Parathyroid adenoma (tissue), 2 donors: ENCODE measurements around the gene PPM1L.

ENCODE experiments used
- H2AFZ ChIP-seq: fragments of 300-600 bp; sonication (generic); one replicate; pipeline ENCODE4 v1.7.0; 2017; ENCODE audit warnings: antibody characterized with exemption, mild to moderate bottlenecking
- H3K27ac ChIP-seq: fragments of 300-600 bp; sonication (generic); one replicate; pipeline ENCODE4 v1.7.0; 2017
- H3K27me3 ChIP-seq: fragments of 300-600 bp; sonication (generic); one replicate; pipeline ENCODE4 v1.7.0; 2017; ENCODE audit warnings: low read length; ENCODE audit not compliant: control insufficient read depth, insufficient read depth
- H3K36me3 ChIP-seq: fragments of 300-600 bp; sonication (generic); one replicate; pipeline ENCODE4 v1.7.0; 2017; ENCODE audit warnings: low read length; ENCODE audit not compliant: control insufficient read depth, insufficient read depth
- H3K4me1 ChIP-seq: fragments of 300-600 bp; sonication (generic); one replicate; pipeline ENCODE4 v1.7.0; 2017; ENCODE audit warnings: control low read depth
- H3K4me2 ChIP-seq: fragments of 300-600 bp; sonication (generic); one replicate; pipeline ENCODE4 v1.7.0; 2017; ENCODE audit warnings: low read length
- H3K4me3 ChIP-seq: fragments of 300-600 bp; sonication (generic); one replicate; pipeline ENCODE4 v1.7.0; 2017; ENCODE audit warnings: low read depth, low read length
- H3K79me2 ChIP-seq: fragments of 300-600 bp; sonication (generic); one replicate; pipeline ENCODE4 v1.7.0; 2017; ENCODE audit warnings: control low read depth
- H3K9ac ChIP-seq: fragments of 300-600 bp; sonication (generic); one replicate; pipeline ENCODE4 v1.7.0; 2017; ENCODE audit warnings: mild to moderate bottlenecking
- H3K9me3 ChIP-seq: fragments of 300-600 bp; sonication (generic); one replicate; pipeline ENCODE4 v1.7.0; 2017; ENCODE audit warnings: low read length; ENCODE audit not compliant: control insufficient read depth
- TF ChIP-seq, protein P1 (sequence below): fragments of 300-600 bp; sonication (generic); IDR thresholded peaks from one replicate; pipeline ENCODE4 v1.7.0; 2017; ENCODE audit warnings: antibody characterized with exemption, mild to moderate bottlenecking
- donor health status: primary hyperparathyroidism.

The PPM1L gene

DNA sequence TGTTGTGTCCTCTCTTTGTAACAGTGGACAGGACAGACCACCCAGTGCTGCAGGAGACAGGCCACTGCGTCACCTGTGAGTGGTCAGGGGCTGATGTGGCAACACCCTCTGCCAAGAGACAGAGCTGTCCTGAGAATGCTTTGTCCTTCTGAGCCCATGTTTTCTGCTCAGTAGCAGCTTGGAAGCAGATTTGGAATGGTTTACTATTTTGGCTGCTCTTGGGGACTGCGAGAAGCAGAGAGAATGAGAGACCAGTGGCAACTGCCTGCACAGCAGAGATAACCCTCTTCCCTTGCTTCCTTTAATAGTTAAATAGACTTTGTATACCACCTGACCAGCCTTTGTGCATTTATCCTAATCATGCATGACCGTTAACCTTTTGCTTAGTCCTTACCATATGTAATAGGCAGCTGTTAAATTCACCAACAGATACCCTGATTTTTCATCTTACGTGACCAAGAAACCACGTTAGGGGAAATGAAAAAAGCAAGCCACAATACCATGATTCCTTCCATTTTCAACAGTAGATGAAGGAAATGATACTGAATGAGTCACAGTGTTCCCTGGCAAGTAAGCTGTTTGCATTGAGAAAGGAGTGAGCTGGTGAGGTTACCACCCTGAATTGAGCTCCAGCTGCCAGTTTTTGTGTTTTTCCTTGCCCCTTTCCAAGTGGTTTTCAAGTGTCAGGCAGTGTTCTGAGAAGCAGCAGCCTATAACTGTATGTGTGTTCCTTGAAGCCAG lies 313.6 kb downstream of the PPM1L start:
- H3K79me2 ChIP-seq, result no peaks in the 10 kb centered on the region
- no peaks in the 10 kb centered on the region for H3K9me3 ChIP-seq
- H3K27ac ChIP-seq, result no peak overlapping the region
- H3K4me2 ChIP-seq, result no peak overlapping the region
- no peak overlapping the region for H3K4me3 ChIP-seq
- no peak overlapping the region for H3K9ac ChIP-seq
- no peaks in the 10 kb centered on the region for H3K4me1 ChIP-seq
- H3K27me3 ChIP-seq, result no peaks in the 10 kb centered on the region
- no peak overlapping the region for H2AFZ ChIP-seq
- no peaks in the 10 kb centered on the region for H3K36me3 ChIP-seq
- TF ChIP-seq, protein P1, sequence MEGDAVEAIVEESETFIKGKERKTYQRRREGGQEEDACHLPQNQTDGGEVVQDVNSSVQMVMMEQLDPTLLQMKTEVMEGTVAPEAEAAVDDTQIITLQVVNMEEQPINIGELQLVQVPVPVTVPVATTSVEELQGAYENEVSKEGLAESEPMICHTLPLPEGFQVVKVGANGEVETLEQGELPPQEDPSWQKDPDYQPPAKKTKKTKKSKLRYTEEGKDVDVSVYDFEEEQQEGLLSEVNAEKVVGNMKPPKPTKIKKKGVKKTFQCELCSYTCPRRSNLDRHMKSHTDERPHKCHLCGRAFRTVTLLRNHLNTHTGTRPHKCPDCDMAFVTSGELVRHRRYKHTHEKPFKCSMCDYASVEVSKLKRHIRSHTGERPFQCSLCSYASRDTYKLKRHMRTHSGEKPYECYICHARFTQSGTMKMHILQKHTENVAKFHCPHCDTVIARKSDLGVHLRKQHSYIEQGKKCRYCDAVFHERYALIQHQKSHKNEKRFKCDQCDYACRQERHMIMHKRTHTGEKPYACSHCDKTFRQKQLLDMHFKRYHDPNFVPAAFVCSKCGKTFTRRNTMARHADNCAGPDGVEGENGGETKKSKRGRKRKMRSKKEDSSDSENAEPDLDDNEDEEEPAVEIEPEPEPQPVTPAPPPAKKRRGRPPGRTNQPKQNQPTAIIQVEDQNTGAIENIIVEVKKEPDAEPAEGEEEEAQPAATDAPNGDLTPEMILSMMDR, result no peak

DNA sequence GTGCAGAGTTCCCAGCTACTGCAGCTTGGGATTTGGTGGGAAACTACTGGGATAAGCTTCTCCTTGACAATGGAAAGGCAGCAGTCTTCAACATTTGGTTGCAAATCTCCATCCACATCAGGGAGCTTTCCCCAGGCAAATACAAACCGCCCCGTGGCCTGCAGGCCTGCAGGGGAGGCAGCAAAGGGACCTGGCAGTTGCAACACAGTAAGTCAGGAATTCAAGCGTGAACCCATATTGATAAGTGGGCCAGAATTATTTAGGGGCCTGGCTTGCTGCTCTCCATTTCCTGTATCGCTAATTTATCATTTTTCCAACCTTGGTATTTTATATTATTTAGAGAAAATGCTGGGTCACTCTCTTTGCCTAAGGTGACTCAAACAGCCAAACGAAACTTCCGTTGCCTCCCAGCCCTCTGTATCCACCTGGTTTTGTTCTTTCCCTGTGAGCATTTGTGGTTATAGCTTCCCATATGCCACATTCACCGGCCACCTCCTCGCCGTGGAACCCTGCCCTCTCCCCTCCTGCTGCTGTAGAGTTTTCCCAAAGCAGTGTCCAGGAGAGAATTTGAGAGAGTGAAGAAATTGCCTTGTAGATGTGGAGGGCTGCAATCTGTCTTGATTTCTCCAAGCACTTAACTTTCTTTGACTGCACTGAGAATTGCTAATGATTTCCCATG lies 314.4 kb downstream of the PPM1L start:
- Histone ChIP-seq H3K9me3 (no peaks in the 10 kb centered on the region), H2AFZ (no peak overlapping the region), H3K9ac (no peak overlapping the region), H3K4me3 (no peak overlapping the region), H3K27me3 (no peaks in the 10 kb centered on the region), H3K27ac (no peak overlapping the region), H3K79me2 (no peaks in the 10 kb centered on the region), H3K4me1 (no peaks in the 10 kb centered on the region), H3K36me3 (no peaks in the 10 kb centered on the region), H3K4me2 (no peak overlapping the region)
- TF ChIP-seq, protein P1, result no peak

DNA sequence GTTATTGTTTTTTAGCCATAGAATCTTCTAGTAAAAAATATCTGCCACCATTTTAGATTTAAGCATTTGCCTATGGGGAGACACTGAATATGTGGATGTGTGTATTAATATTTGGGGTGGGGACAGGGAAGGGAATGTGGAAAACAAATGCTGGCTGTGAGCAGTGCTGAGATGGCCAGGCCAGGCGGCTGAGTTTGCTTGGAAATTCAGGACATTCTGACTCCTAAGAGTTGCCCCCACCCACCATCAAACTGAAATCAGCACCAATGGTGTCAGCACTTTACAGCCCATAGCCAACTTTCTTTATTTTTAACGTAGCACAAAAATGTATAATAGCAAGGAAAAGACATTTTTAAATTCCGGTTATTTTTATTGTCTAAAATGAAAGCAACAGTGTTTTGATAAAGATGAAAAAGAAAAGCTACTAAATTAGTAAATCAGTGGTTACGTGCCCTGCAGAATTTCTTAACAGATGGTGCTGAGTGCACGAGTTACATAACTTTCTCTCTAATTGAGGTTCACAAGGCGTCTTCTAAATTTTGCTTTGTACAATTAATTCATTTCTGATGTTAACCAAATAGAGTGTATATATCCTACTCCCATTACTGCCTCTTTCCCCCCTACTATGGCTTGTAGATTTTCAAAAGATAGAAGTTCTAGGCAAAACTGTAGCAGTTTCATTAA lies 315.1 kb downstream of the PPM1L start:
- Histone ChIP-seq H2AFZ (no peak overlapping the region), H3K79me2 (no peaks in the 10 kb centered on the region), H3K9ac (no peak overlapping the region), H3K4me1 (no peaks in the 10 kb centered on the region), H3K4me3 (no peak overlapping the region), H3K27ac (no peak overlapping the region), H3K9me3 (no peaks in the 10 kb centered on the region), H3K4me2 (no peak overlapping the region), H3K27me3 (no peaks in the 10 kb centered on the region), H3K36me3 (no peaks in the 10 kb centered on the region)
- TF ChIP-seq, protein P1, result no peak

- Histone ChIP-seq H2AFZ (no peak overlapping the region), H3K36me3 (no peaks in the 10 kb centered on the region), H3K9me3 (no peaks in the 10 kb centered on the region), H3K27me3 (no peaks in the 10 kb centered on the region), H3K9ac (no peak overlapping the region), H3K27ac (no peak overlapping the region), H3K4me3 (no peak overlapping the region), H3K4me2 (no peak overlapping the region), H3K79me2 (no peaks in the 10 kb centered on the region), H3K4me1 (no peaks in the 10 kb centered on the region)
- TF ChIP-seq, protein P1, result no peak
These were observed 316.2 kb downstream of the PPM1L start for GRCh38 chr3:161072211-161072621.
